Amniotic stem cell (primary cell): ENCODE data around the gene ATP8B3.

Experiments
- DNase-seq: peaks from one replicate; lab custom pipeline; 2025; lab: John Stamatoyannopoulos, UW

ATP8B3 gene

DNA sequence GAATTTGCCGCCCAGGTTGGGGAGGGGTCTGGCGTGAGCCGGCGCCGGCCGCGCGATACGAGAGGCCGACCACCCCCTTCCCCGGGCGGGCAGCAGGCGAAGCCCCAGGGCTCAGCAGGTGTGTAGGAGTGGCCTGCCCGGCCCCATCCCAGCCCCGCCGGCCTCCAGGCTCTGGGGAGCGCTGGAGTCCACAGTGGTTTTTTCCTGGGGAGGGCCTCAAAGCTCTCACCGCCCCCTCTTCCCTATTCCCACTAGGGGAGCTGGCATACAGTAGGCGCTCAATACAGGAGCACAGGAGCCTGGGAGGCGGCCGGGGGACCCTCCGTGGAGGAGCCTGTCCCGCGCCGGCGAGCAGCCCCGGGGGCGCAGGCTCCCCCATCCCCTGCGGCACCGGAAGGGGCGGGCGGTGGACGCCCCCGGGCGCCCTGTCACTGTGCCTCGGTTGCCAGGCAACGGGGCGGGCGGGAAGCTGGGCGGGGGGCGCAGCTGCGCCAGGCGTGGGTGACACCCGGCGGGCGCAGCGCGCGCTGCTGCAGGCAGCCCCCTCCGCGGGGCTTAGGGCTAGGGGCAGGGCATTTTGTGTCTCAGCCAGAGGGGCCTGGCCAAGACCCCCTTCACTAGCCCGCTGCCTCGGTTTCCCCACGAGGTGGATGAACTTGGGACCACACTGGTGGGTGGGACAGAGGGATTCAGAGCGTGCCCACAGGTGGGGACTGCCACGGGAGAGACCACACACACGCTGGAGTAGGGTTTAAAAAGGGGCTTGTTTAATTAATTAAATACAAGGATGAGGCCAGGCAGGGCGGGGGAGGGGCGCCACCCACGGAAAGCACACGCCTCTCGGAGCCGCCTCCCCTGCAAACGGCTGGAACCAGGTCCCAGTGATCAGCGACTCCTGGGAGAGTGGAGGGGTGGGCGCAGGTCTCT, 39.8 kb upstream of the ATP8B3 start:
- DNase-seq: no peak

DNA sequence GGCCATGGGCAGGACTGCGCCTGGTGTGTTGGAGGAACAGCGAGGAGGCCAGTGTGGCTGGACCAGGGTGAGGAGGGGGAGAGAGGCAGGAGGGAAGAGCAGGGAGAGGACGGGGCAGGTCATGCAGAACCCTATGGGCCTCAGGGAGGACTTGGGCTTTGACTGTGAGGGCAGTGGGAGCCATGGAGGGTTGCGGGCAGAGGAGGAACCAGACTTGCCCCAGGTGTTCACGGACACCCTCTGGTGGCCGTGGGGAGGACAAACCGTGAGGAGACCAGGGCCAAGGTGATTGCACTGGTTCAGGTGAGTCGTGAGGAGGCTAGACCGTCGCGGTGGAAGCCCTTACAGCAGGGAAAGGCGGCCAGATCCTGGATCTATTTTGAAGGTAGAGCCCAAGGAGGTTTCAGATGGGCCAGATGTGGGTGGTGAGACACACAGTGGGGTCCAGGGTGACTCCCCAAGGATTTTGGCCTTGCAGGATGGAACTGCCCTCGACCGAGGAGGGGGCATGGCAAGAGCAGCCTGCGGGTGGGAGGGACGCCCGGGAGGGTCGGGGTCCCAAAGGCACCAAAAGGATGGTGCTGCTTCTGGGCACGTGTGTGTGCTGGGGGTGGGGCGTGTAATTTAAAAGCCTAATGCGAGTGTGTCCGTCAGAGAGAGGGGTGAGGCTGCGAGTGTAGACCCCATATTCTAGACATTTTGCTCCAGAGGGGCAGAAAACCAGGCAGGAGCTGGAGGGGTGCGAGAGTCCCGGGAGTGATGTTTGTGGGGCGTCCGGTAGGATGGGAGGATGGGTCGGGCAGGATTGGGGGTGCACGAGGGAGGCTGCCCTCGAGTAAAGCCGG, 39.0 kb upstream of the ATP8B3 start:
- DNase-seq: no peak

DNA sequence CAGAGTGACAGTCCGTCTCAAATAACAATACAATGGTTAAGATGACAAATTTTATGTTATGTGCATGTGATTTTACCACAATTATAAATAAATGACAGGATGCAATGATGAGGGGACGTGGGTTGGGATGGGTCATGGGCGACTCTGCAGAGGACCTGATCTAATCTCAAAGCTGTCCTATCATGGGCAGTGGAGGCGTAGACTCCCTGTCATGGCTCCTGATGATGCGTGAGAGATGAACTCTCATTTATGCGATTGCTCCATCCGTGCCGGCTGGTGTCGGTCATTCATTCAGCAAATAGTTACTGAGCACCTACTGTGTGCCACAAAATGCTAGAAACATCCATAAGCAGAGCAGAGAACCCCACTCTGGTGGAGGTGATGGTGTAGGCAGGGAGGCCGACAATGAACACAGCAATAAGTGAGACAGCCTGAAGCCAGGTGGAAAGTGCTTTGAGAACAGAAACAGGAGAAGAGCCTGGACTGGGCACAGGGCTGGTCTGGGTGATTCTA, 37.9 kb upstream of the ATP8B3 start:
- no peak for DNase-seq

DNA sequence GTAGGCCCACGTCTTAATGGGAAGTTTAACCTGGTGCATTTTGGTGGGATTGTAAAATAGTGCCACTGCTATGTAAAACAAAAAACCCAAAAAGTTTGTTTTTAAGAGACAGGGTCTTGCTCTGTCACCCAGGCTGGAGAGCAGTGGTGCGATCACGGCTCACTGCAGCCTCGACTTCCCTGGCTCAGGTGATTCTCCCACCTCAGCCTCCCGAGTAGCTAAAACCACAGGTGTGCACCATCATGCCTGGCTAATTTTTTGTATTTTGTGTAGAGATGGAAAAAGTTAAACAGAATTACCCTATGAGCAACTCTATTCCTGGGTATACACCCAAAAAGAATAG, 37.0 kb upstream of the ATP8B3 start:
- DNase-seq: no peak

DNA sequence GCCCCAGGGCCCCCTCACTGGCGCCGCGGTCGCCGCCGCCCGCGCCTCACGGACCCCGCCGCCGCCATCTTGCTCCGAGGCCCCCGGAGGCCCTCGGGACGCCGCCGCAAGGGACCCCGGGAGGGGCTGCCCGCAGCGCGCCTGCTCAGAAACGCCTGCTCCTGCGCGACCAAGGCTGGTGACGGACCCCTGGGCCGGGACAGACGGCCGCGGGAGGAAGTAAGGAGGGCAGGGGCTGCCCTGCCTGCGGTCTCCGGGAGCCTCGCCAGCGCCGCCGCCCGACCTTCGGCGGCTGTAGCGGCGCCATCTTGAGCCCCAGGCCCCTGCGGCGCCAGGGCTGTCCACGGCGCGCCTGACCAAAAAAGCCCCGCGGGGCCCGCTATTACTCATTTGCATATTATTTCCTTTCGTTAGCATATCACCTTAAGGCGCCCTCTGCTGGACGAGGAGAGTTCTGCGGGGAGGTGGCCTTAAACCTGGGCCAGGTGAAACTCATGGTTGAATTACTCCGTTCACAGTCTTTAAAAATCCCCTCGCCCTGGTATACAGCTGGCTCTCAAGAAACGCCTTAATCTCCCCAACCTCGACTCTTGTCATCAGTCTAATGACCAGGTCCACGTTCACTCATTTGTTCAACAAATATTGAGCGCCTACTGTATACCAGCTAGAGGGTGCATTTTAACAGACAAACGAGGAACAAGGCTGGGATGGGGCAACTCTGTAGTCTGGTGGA, 36.5 kb upstream of the ATP8B3 start, which contains the start of gene REXO1:
TSS of gene REXO1 (minus strand) at position 85 of the 733 bp plus-strand sequence. CDS start 125 bp downstream, outside the sequence.
- DNase-seq: peak; percentile 73

DNA sequence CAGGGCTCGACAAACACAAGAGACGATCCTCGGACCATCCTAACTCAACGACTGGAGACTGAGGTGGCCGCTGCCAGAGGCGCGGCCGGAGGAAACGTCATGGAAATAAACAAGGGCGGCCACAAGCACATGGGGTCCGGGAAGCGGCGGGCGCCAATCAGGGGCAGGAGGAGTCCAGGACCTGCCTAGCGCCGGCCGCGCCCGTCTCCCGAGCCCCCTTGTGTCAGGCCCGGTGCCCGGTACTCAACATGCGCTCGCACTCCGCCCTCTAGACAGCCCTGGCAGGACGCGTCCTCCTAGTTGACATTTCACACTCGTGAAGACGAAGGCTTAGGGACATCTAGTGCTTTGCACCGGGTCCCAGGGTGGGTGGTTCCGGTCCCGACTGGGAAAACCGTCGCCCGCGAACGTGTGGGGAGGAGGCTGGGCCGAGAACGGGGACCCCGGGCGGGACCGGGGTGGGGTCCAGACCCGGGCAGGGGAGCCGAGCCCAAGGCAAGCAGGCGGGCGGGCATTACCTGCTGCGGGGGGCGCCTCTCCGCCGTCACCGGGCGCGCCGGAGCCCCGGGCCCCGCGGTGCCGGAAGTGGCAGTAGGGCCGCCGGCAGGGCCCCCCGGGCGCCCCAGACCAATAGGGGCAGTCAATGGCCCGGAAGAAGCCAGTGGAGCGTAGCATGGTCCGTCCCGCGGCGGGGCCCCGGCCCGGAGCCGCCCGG, 35.8 kb upstream of the ATP8B3 start:
- no peak for DNase-seq

DNA sequence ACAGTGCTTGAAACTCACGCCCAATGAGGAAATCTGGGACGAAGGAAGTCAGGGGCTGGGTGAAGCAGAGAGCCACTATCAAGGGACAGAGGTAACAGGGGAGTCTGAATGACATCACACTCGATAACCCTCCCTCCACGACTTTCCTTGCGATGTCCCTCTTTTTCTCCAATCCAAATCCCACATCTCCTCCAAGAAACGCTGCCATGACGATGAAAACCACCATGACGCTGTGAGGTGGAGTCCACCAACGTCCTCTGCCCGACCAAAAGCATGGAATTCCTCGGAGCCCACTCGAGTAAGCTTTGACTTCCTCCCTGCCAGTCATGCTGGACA, 35.2 kb upstream of the ATP8B3 start:
- no peak for DNase-seq

DNA sequence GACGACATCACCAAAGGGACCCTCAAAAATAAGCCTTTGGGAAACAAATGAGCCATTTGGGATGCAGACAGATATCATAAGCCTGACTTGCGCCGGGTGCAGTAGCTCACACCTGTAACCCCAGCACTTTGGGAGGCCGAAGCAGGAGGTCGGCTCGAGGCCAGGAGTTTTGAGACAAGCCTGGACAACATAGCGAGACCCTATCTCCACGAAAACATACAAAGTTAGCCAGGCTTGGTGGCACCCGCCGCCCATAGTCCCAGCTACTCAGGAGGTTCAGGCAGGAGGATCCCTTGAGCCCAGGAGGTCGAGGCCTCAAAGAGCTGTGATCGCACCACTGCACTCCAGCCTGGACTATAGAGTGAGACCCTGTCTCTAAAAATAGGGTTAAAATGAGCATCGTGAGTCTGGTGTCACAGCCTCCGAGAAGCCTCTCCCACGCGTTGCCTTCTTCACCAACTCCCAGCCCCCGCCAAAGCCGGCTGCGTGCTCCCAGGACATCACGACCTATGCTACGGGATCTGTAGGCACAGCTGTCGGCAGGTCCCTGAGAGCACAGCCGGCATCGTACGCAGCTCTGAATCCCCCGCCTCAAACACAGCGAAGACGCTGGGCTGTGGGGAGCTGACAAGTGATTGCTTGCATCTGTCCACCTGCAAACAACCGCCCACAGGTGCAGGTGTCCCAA, 34.6 kb upstream of the ATP8B3 start:
- no peak for DNase-seq

DNA sequence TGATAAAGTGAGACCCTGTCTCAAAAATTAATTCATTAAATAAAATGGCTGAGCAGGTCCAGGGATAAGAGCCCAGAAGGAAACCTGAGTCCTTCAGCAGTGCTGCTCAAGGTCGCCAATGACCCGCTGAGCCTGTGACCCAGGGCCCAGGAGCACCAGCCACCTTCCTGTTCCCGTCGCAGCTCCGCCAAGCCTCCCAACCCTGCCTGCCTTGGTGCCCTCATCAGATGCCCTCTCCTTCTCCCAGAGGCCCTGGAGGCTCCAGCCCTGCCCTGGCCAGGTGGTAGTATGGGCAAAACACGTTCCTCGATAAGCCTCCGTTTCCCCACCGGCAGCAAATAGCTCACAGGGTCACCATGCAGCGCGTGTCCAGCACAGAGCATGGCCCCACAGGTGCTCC, 33.6 kb upstream of the ATP8B3 start:
- no peak for DNase-seq

GRCh38 chr19:1845125-1845515, 33.0 kb upstream of the ATP8B3 start:
- DNase-seq: no peak

DNA sequence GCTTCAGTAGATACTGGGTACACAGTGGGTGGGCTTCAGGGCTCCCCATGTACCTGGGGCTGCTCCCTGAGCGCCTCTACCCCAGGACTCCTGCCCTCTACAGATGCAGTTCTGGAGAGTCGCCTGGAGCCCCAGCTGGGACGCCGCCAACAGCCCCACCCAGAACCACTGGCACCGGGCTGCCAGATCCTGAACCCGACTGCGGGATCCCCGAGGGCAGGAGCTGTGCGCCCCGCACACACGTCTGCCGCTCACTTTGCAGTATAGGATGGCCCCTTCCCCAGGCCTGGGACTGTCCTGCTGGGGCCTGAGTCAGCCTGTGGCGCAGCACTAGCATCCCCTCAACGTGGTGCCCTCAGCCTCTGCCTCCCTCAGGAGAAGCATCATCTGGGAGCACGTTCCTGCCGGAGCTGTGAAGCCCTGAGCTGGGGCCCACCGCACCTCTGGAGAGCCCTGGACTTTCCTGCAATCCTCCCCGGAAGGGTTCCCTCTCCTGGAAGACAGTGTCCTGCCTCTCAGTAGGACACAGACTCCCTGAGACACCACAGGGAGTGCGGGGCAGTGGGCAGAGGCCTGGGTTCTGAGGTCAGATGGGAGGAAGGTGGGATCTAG, 32.5 kb upstream of the ATP8B3 start:
- DNase-seq: no peak

DNA sequence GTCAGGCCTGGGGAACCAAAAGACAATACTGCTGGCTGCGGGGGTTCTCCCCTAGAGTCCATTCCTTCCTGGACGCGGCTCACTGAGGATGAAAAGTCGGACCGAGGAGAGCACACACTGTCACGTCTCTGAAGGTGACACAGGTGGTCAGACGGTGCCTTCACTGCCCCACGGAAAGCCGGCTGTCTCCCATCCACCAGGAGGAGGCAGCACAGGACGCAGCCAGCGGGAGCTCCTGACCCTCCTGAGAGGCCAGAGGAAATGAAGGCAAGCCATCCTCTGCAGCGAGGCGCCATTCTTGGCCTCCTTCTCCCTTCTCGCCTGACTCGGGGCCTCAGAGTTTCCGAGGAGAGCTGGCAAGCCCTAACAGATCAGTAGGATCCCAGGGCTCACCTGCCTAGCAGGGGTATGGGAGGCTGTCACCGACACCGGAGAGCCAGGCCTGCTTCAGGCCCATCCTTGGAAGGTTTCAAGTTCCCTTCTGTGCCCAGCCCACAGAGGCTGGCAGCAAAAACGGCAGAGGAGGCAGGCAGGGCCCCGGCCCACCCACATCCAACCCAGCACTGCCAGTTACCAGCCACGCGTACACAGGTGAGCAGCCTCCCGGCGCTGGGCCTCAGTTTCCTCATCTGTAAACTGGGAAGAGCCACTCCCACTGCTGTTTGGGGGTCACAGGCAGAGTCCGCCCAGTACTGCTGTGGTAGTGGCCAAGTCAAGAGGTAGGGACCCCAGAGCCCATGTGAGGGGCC, 31.7 kb upstream of the ATP8B3 start:
- DNase-seq: no peak

- DNase-seq: no peak
Observed at GRCh38 chr19:1843116-1843515, 31.0 kb upstream of the ATP8B3 start.

- DNase-seq: no peak
Observed at GRCh38 chr19:1841209-1841924, 29.3 kb upstream of the ATP8B3 start.

DNA sequence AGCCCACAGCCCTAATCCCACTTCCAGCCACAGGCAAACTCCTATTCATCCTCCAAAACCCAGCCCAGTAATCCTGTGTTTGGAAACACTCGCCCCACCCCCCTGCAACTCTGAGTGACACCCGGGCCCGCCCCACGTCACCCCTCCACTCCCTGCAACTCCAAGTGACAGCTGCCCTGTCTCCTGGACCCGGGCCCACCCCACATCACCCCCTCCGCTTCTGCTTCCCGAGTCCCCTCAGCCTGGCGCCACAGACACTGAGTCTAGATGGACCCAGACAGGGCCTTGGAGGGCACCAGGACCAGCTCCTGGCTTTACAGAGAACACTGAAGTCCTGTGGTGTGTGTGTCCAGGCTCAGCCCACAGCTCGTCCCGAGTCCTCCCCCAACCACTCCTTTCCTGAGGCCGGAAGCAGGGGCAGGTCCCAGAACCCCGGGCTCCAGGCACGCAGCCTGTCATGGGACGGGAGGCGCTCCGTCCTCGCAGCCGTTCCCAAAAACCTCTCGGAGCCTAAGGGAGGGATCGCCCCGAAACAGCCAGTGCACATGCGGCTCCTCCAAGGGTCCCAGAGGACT, 28.6 kb upstream of the ATP8B3 start:
- DNase-seq: no peak

- DNase-seq: no peak
Observed at GRCh38 chr19:1839658-1840540, 27.8 kb upstream of the ATP8B3 start.

DNA sequence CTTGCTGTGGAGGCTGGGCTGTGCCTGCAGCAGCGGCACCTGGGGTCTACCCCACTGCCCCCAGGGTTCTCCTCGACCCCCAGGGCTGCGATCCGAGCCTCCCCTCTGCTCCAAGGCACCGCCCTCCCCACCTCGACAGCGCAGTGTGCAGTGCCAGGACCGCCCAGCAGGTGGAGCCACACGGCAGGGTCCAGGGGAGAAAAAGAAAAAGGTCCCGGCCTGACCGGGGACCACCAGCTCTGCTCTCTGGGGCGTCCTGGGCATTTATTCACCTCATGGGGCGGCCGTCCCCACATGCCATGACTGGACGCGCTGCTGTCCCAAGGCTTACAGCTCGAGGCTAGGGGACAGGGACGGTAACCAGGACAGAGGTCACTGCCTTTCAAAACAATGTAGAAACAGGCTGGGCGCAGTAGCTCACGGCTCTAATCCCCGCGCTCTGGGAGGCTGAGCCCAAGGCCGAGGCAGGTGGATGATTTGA, 25.6 kb upstream of the ATP8B3 start:
- no peak for DNase-seq

- no peak for DNase-seq
Observed at GRCh38 chr19:1837222-1837565, 25.1 kb upstream of the ATP8B3 start.
